ENCODE results near the gene CRACR2B.

GRCh38 chr11:865462-866430, 38.0 kb downstream of the CRACR2B start:
- TF ChIP-seq POLR2A (IDR thresholded peaks at IDR 0.05; ENCODE audit: low read depth, low read length) (no peak), POLR2AphosphoS5 (IDR thresholded peaks at IDR 0.05; ENCODE audit: low read depth, low read length) (no peak)
